ENCODE results near the gene PSMB5.

GRCh38 chr14:22981090-22981875 lies 53.4 kb downstream of the PSMB5 start:
- TF ChIP-seq ZNF513 (tag by site-specific recombination; IDR thresholded peaks at IDR 0.05): no peak
- no peak for TF ChIP-seq CTCF (tag by site-specific recombination; IDR thresholded peaks at IDR 0.05)
- TF ChIP-seq KLF17 (tag by site-specific recombination; IDR thresholded peaks at IDR 0.05): no peak
- TF ChIP-seq ZNF530 (tag by site-specific recombination; IDR thresholded peaks at IDR 0.05; ENCODE audit: low read depth): no peak
- no peak for TF ChIP-seq GLI4 (tag by site-specific recombination; IDR thresholded peaks at IDR 0.05)
- no peak for TF ChIP-seq OSR2 (tag by site-specific recombination; IDR thresholded peaks at IDR 0.05)
- no peak for TF ChIP-seq ATF2 (tag by site-specific recombination; IDR thresholded peaks at IDR 0.05; ENCODE audit: low read depth)
- TF ChIP-seq REST (tag by site-specific recombination; IDR thresholded peaks at IDR 0.05): no peak
- no peak for TF ChIP-seq ZNF639 (tag by site-specific recombination; IDR thresholded peaks at IDR 0.05)
- no peak for TF ChIP-seq ZNF311 (tag by site-specific recombination; IDR thresholded peaks at IDR 0.05; ENCODE audit: borderline replicate concordance)
- TF ChIP-seq TRIM28 (IDR thresholded peaks at IDR 0.05; ENCODE audit: borderline replicate concordance, low read length): no peak
- no peak for TF ChIP-seq YY1 (tag by site-specific recombination; IDR thresholded peaks at IDR 0.05)
- no peak for TF ChIP-seq SETDB1 (IDR thresholded peaks at IDR 0.05; ENCODE audit: insufficient read length, low read length)

Data from HEK293 (cell line).